SK-N-SH (cell line): ENCODE measurements around the gene PLCH1.

Source experiments
- JUND ChIP-seq: IDR thresholded peaks from 2 replicates; pipeline ENCODE4 v1.4.0; 2012
- SIN3A ChIP-seq: IDR thresholded peaks from 2 replicates; pipeline ENCODE4 v1.6.1; 2012; ENCODE audit warnings: low read depth, mild to moderate bottlenecking, low read length, moderate library complexity, borderline replicate concordance
- SMC3 ChIP-seq: IDR thresholded peaks from 2 replicates; pipeline ENCODE4 v1.6.1; 2012; ENCODE audit warnings: low read depth, low read length, improper control_type of control experiment

DNA sequence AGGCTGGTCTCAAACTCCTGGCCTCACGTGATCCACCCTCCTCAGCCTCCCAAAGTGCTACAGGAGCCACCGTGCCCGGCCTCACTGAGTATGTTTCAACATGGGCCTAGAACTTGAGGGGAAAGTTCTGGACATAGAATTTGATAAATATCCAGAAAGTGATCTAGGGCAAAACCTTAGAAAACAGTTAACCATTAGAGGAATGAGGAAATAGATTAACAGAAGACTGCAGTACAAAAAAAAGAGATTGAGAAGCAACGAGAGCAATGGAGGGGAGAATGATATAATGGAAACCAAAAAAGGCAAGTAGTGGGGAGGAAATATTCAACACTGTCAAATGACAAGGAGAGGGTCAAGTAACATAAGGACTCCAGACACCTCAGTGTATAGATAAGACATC lies 191.5 kb downstream of the PLCH1 start:
- TF ChIP-seq SIN3A: no peak
- no peak for TF ChIP-seq JUND
- TF ChIP-seq SMC3: no peak
